Measurements from ENCODE around the gene UBC. TPM values are rescaled to one million over a fixed set of nuclear protein-coding genes. Genes with fewer than 3 reads are reported as not detected.

UBC gene
- total RNA-seq, 1 experiment from 2014 or later: 1,259 TPM

DNA sequence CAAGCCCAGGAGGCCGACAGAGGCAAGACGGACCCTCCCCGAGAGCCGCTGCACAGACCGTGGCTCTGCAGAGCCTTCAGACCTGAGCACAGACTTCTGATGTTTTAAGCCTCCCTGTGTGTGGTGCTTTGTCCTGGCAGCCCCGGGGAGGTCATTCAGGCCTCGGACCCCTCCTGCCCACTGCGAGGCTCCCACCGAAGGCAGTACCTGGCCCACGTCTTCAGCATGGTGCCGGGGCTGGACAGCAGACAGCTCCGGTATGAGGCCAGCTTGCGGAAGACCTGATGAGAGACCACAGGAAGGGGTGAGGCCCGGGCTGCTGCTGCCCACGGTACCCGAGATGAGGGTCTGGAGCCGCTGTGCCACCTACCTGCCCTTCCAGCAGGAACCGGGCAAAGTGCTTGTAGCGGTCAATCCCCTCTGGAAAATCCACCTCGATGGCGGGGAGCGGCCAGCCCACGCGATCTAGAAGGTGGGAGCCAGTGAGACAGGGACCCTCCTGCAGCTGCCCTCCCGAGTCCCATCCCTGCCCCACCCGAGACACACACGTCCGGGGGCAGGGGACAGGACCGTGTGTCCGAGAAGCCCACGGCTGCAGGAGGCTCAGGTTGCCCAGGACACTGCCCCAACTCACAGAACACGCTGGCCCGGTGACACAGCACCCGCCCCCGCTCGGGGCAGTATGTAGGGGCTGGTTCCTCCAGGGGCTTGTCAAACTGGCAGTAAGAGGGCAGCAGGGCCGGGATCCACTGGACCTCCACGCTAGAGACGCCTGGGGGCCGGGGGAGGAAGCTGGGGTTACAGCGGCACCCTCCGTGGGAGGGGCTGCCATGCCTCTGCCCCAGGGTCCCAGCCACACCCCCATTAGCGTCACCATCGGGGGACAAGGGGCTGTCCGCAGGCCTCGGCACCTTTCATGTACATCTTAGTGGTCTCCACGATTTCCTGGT is 35.6 kb upstream of the UBC start:
- Histone ChIP-seq H3K4me2 (ENCODE audit: low read length) (no peak overlapping the region), H4K20me1 (ENCODE audit: insufficient read depth) (no peaks in the 10 kb centered on the region), H3K36me3 (ENCODE audit: control insufficient read depth in 1 of 2, insufficient read depth in 2 of 2, low read length in 2 of 2) (peaks cover 12 to 23% of the 10 kb centered on the region in 2 experiments; a peak in 3 of 4 replicates), H3K4me1 (ENCODE audit: control insufficient read depth in 1 of 2, insufficient read depth in 2 of 2, low read length in 2 of 2) (no peaks in the 10 kb centered on the region), H3K79me2 (ENCODE audit: insufficient read depth, low read length) (no peaks in the 10 kb centered on the region), H3K9me2 (ENCODE audit: insufficient read depth) (no peaks in the 10 kb centered on the region), H2AFZ (ENCODE audit: low read depth, low read length, poor library complexity, severe bottlenecking) (no peak overlapping the region), H3K9ac (ENCODE audit: low read length) (no peak overlapping the region), H3K4me3 (replicated peaks in 1 of 2; ENCODE audit: low read depth in 1 of 2, low read length in 2 of 2) (no peak overlapping the region), H3K9me3 (ENCODE audit: control insufficient read depth in 1 of 2, insufficient read depth in 1 of 2, low read depth in 1 of 2, low read length in 2 of 2) (no peaks in the 10 kb centered on the region), H3K27ac (ENCODE audit: low read depth, low read length) (no peak overlapping the region), H3K27me3 (ENCODE audit: insufficient read depth, low read length) (no peaks in the 10 kb centered on the region)
- DNase-seq (ENCODE audit: low read depth, low spot score) (no peak), ATAC-seq (no peak)
- ChIA-PET CTCF (no interaction called here), POLR2A (no interaction called here), RAD21 (ENCODE audit: low non-redundant PET in 1 of 2, low total read pairs in 2 of 2, uncharacterized antibody in 2 of 2, unreplicated experiment in 2 of 2) (no interaction called here)
- intact Hi-C loops (cut with micrococcal nuclease): no loop called here
- no TSS peak for BruUV-seq (replicated peaks)
- no peak for TF ChIP-seq POLR2AphosphoS5 (IDR thresholded peaks at IDR 0.05; ENCODE audit: low read depth, low read length)
- TF ChIP-seq, protein P1, sequence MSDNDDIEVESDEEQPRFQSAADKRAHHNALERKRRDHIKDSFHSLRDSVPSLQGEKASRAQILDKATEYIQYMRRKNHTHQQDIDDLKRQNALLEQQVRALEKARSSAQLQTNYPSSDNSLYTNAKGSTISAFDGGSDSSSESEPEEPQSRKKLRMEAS (IDR thresholded peaks at IDR 0.05): no peak

DNA sequence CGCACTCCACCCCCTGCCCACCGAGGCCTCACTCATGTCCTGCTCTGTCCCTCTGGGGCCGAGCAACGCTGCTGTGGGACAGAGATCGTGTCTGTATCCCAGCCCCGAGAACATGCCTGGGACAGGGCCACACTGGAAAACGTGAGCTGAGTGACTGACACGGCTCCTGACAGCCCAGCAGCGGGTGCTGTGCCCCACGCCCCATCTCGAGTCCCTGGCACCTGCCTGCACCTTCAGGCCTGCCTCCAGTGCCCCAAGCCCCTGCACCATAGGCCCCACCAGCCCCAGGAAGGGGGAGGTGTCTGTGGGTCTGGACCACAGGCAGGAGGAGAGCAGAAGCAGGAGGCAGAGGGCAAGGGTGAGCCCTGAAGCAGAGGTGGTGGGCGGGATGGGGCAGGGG is 34.6 kb upstream of the UBC start:
- H4K20me1 ChIP-seq (ENCODE audit: insufficient read depth): no peaks in the 10 kb centered on the region
- H3K27ac ChIP-seq (ENCODE audit: low read depth, low read length): no peak overlapping the region
- intact Hi-C loops (cut with micrococcal nuclease): no loop called here
- RAD21 ChIA-PET (ENCODE audit: low non-redundant PET in 1 of 2, low total read pairs in 2 of 2, uncharacterized antibody in 2 of 2, unreplicated experiment in 2 of 2): no interaction called here
- CTCF ChIA-PET: interaction anchor here (0.5 kb wide), 1 partner anchor 26 kb away, joined by 3 read pairs; no protein-coding TSS in a partner anchor
- H3K9me2 ChIP-seq (ENCODE audit: insufficient read depth): no peaks in the 10 kb centered on the region
- H3K79me2 ChIP-seq (ENCODE audit: insufficient read depth, low read length): no peaks in the 10 kb centered on the region
- no peak overlapping the region for H3K4me3 ChIP-seq (replicated peaks in 1 of 2; ENCODE audit: low read depth in 1 of 2, low read length in 2 of 2)
- BruUV-seq (replicated peaks): no TSS peak
- no peaks in the 10 kb centered on the region for H3K9me3 ChIP-seq (ENCODE audit: control insufficient read depth in 1 of 2, insufficient read depth in 1 of 2, low read depth in 1 of 2, low read length in 2 of 2)
- H3K4me2 ChIP-seq (ENCODE audit: low read length): no peak overlapping the region
- no peaks in the 10 kb centered on the region for H3K4me1 ChIP-seq (ENCODE audit: control insufficient read depth in 1 of 2, insufficient read depth in 2 of 2, low read length in 2 of 2)
- no peak for ATAC-seq
- no peak overlapping the region for H2AFZ ChIP-seq (ENCODE audit: low read depth, low read length, poor library complexity, severe bottlenecking)
- POLR2A ChIA-PET: no interaction called here
- no peaks in the 10 kb centered on the region for H3K27me3 ChIP-seq (ENCODE audit: insufficient read depth, low read length)
- TF ChIP-seq, protein P1 (IDR thresholded peaks at IDR 0.05): no peak
- TF ChIP-seq POLR2AphosphoS5 (IDR thresholded peaks at IDR 0.05; ENCODE audit: low read depth, low read length) (no peak), JUND (IDR thresholded peaks at IDR 0.05) (no peak), RAD21 (IDR thresholded peaks at IDR 0.05; ENCODE audit: low read depth) (no peak), REST (IDR thresholded peaks at IDR 0.05; ENCODE audit: low read depth) (no peak), YY1 (IDR thresholded peaks at IDR 0.05; ENCODE audit: extremely low read depth, insufficient replicate concordance, low read depth, low read length) (no peak), CBX3 (IDR thresholded peaks at IDR 0.05; ENCODE audit: low read depth) (no peak), ZNF274 (IDR thresholded peaks at IDR 0.05; ENCODE audit: low read depth, low read length) (no peak), FOSL1 (IDR thresholded peaks at IDR 0.05; ENCODE audit: low read depth) (no peak), EZH2 (IDR thresholded peaks at IDR 0.05) (no peak), SRF (IDR thresholded peaks at IDR 0.05; ENCODE audit: low read depth) (no peak)
- no peak overlapping the region for H3K9ac ChIP-seq (ENCODE audit: low read length)
- H3K36me3 ChIP-seq (ENCODE audit: control insufficient read depth in 1 of 2, insufficient read depth in 2 of 2, low read length in 2 of 2): peaks cover 9 to 23% of the 10 kb centered on the region in 2 experiments; a peak in 3 of 4 replicates
- no peak for DNase-seq (ENCODE audit: low read depth, low spot score)
